Loucy (cell line): ENCODE data around the gene HPSE.

Experiments
- H2AFZ ChIP-seq: fragments of 200-600 bp; sonication (generic); 2 replicates; pipeline ENCODE4 v1.6.0; 2016; ENCODE audit warnings: antibody characterized with exemption, mild to moderate bottlenecking, low read length, moderate library complexity
- H3F3A ChIP-seq: fragments of 200-600 bp; 2 replicates; pipeline ENCODE4 v1.6.0; 2016; ENCODE audit warnings: antibody characterized with exemption, low read depth, mild to moderate bottlenecking
- H3K27me3 ChIP-seq: fragments of 200-600 bp; sonication (generic); 2 replicates; pipeline ENCODE4 v1.6.1; 2014; ENCODE audit warnings: low read length, mild to moderate bottlenecking; ENCODE audit not compliant: insufficient read depth, poor library complexity, severe bottlenecking
- H3K36me3 ChIP-seq: fragments of 200-600 bp; sonication (generic); 2 replicates; pipeline ENCODE4 v1.6.1; 2016; ENCODE audit warnings: low read length; ENCODE audit not compliant: insufficient read depth
- H3K4me1 ChIP-seq: fragments of 200-600 bp; sonication (generic); 2 replicates; pipeline ENCODE4 v1.5.1; 2014; ENCODE audit warnings: low read length, mild to moderate bottlenecking; ENCODE audit not compliant: insufficient read depth, poor library complexity, severe bottlenecking
- H3K4me2 ChIP-seq: fragments of 200-600 bp; sonication (generic); 2 replicates; pipeline ENCODE4 v1.6.0; 2014; ENCODE audit warnings: antibody characterized with exemption, low read length, low read depth, mild to moderate bottlenecking; ENCODE audit not compliant: poor library complexity, severe bottlenecking
- H3K4me3 ChIP-seq: fragments of 200-600 bp; sonication (generic); 2 replicates; pipeline ENCODE4 v1.5.1; 2014; ENCODE audit warnings: low read length, mild to moderate bottlenecking, mixed read lengths; ENCODE audit not compliant: poor library complexity, severe bottlenecking
- H3K79me2 ChIP-seq: fragments of 200-600 bp; sonication (generic); 2 replicates; pipeline ENCODE4 v1.6.1; 2014; ENCODE audit warnings: low read length; ENCODE audit not compliant: insufficient read depth
- H3K9ac ChIP-seq: fragments of 200-600 bp; sonication (generic); 2 replicates; pipeline ENCODE4 v1.6.0; 2014; ENCODE audit warnings: mild to moderate bottlenecking, low read depth, low read length, moderate library complexity; ENCODE audit not compliant: poor library complexity, severe bottlenecking
- H3K9me2 ChIP-seq: fragments of 200-600 bp; sonication (generic); replicated peaks from 2 replicates; pipeline ENCODE4 v1.6.1; 2016; ENCODE audit warnings: low read depth, low read length, mixed read lengths
- H3K9me3 ChIP-seq: fragments of 200-600 bp; sonication (generic); 2 replicates; pipeline ENCODE4 v1.6.1; 2014; ENCODE audit warnings: mild to moderate bottlenecking, antibody characterized with exemption, low read length, low read depth; ENCODE audit not compliant: insufficient read depth
- H4K20me1 ChIP-seq: fragments of 200-600 bp; sonication (generic); 2 replicates; pipeline ENCODE4 v1.6.0; 2014; ENCODE audit warnings: antibody characterized with exemption, low read length, mild to moderate bottlenecking; ENCODE audit not compliant: insufficient read depth, poor library complexity, severe bottlenecking
- EZH2phosphoT487 ChIP-seq: fragments of 200-600 bp; IDR thresholded peaks from 2 replicates; pipeline ENCODE4 v1.6.1; 2018; ENCODE audit warnings: antibody characterized with exemption, mild to moderate bottlenecking, moderate library complexity, borderline replicate concordance
- TF ChIP-seq, protein P1 (sequence below): fragments of 200-600 bp; sonication (generic); conservative IDR thresholded peaks from 2 replicates; pipeline ENCODE4 v1.5.1; 2014; ENCODE audit warnings: mild to moderate bottlenecking, antibody characterized with exemption, low read length

HPSE gene

GRCh38 chr4:83360018-83360417, 25.4 kb upstream of the HPSE start:
- peaks cover 41% of the 10 kb centered on the region for H3K4me1 ChIP-seq

GRCh38 chr4:83358410-83358809, 23.8 kb upstream of the HPSE start:
- Histone ChIP-seq H3K4me1 (peaks cover 29% of the 10 kb centered on the region), H3K9ac (no peak overlapping the region), H2AFZ (no peak overlapping the region), H4K20me1 (no peaks in the 10 kb centered on the region), H3K9me2 (no peaks in the 10 kb centered on the region), H3F3A (0 out of 2 replicates have a peak, but pooled peaks cover 3% of the 10 kb centered on the region), H3K9me3 (peaks cover 6% of the 10 kb centered on the region; the same call in 1 of the 2 replicates), H3K4me2 (no peak overlapping the region), H3K36me3 (no peaks in the 10 kb centered on the region), H3K27me3 (no peaks in the 10 kb centered on the region), H3K4me3 (no peak overlapping the region), H3K79me2 (no peaks in the 10 kb centered on the region)
- TF ChIP-seq, protein P1, sequence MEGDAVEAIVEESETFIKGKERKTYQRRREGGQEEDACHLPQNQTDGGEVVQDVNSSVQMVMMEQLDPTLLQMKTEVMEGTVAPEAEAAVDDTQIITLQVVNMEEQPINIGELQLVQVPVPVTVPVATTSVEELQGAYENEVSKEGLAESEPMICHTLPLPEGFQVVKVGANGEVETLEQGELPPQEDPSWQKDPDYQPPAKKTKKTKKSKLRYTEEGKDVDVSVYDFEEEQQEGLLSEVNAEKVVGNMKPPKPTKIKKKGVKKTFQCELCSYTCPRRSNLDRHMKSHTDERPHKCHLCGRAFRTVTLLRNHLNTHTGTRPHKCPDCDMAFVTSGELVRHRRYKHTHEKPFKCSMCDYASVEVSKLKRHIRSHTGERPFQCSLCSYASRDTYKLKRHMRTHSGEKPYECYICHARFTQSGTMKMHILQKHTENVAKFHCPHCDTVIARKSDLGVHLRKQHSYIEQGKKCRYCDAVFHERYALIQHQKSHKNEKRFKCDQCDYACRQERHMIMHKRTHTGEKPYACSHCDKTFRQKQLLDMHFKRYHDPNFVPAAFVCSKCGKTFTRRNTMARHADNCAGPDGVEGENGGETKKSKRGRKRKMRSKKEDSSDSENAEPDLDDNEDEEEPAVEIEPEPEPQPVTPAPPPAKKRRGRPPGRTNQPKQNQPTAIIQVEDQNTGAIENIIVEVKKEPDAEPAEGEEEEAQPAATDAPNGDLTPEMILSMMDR, result no peak
- no peak for TF ChIP-seq EZH2phosphoT487

More at GRCh38 chr4:83360018-83360417, 25.4 kb upstream of the HPSE start:
- H3K27me3 ChIP-seq, result no peaks in the 10 kb centered on the region
- no peak overlapping the region for H3K4me2 ChIP-seq
- no peaks in the 10 kb centered on the region for H3K36me3 ChIP-seq
- no peaks in the 10 kb centered on the region for H3K9me2 ChIP-seq
- H3K79me2 ChIP-seq, result no peaks in the 10 kb centered on the region
- 0 out of 2 replicates have a peak, but pooled peaks cover 3% of the 10 kb centered on the region for H3F3A ChIP-seq
- H3K4me3 ChIP-seq, result no peak overlapping the region
- no peak overlapping the region for H2AFZ ChIP-seq
- TF ChIP-seq, protein P1, result no peak
- TF ChIP-seq EZH2phosphoT487, result no peak
- no peak overlapping the region for H3K9ac ChIP-seq
- no peaks in the 10 kb centered on the region for H3K9me3 ChIP-seq
- H4K20me1 ChIP-seq, result no peaks in the 10 kb centered on the region

- no peaks in the 10 kb centered on the region for H4K20me1 ChIP-seq
Measured at GRCh38 chr4:83356899-83357661, 22.4 kb upstream of the HPSE start.

More at GRCh38 chr4:83356899-83357661, 22.4 kb upstream of the HPSE start:
- Histone ChIP-seq H3K9me3 (peaks cover 6% of the 10 kb centered on the region; the same call in 1 of the 2 replicates), H3F3A (0 out of 2 replicates have a peak, but pooled peaks cover 3% of the 10 kb centered on the region), H3K4me1 (peaks cover 16% of the 10 kb centered on the region), H2AFZ (no peak overlapping the region), H3K27me3 (no peaks in the 10 kb centered on the region), H3K9ac (no peak overlapping the region), H3K9me2 (no peaks in the 10 kb centered on the region), H3K79me2 (no peaks in the 10 kb centered on the region), H3K4me2 (no peak overlapping the region), H3K36me3 (no peaks in the 10 kb centered on the region), H3K4me3 (no peak overlapping the region)
- no peak for TF ChIP-seq EZH2phosphoT487
- TF ChIP-seq, protein P1, result no peak
